Measurements from ENCODE around the gene HPCAL1.
"Not testable (repeated sequence)": the region's sequence is repeated elsewhere in the genome, so short reads cannot be mapped to it uniquely, and the experiment has no call there.

HPCAL1 gene

GRCh38 chr2:10297959-10298531 lies 4.7 kb upstream of the HPCAL1 start:
- Mint-ChIP-seq H3K27ac (peak overlapping the region; percentile 51), H3K9me3 (no peaks in the 10 kb centered on the region), H3K36me3 (ENCODE audit: low read depth) (peaks cover 3% of the 10 kb centered on the region), H3K4me3 (no peak overlapping the region), H3K27me3 (no peaks in the 10 kb centered on the region), H3K4me1 (ENCODE audit: low read depth) (peaks cover 57% of the 10 kb centered on the region)
- intact Hi-C loops (cut with micrococcal nuclease), result no loop called here

GRCh38 chr2:10298777-10299176 lies 3.9 kb upstream of the HPCAL1 start:
- H3K27me3 Mint-ChIP-seq; H3K9me3 Mint-ChIP-seq; H3K4me3 Mint-ChIP-seq; H3K36me3 Mint-ChIP-seq (ENCODE audit: low read depth); intact Hi-C loops (cut with micrococcal nuclease): not testable (repeated sequence)
- H3K4me1 Mint-ChIP-seq (ENCODE audit: low read depth), result peaks cover 60% of the 10 kb centered on the region
- peak overlapping the region; percentile 51 for H3K27ac Mint-ChIP-seq

GRCh38 chr2:10300328-10300920 lies 2.3 kb upstream of the HPCAL1 start:
- H3K36me3 Mint-ChIP-seq (ENCODE audit: low read depth), result peaks cover 17% of the 10 kb centered on the region
- peaks cover 69% of the 10 kb centered on the region for H3K4me1 Mint-ChIP-seq (ENCODE audit: low read depth)
- H3K27me3 Mint-ChIP-seq, result no peaks in the 10 kb centered on the region
- H3K27ac Mint-ChIP-seq, result peak overlapping the region; percentile 92
- intact Hi-C loops (cut with micrococcal nuclease), result loop anchor here (10.0 kb wide), 1 partner anchor 104 kb away; no protein-coding TSS in a partner anchor
- no peaks in the 10 kb centered on the region for H3K9me3 Mint-ChIP-seq
- H3K4me3 Mint-ChIP-seq, result no peak overlapping the region

GRCh38 chr2:10300997-10301940 lies 1.4 kb upstream of the HPCAL1 start:
- peak overlapping the region; percentile 92 for H3K27ac Mint-ChIP-seq
- H3K27me3 Mint-ChIP-seq, result no peaks in the 10 kb centered on the region
- intact Hi-C loops (cut with micrococcal nuclease), result loop anchor here (10.0 kb wide), 1 partner anchor 104 kb away; no protein-coding TSS in a partner anchor
- peaks cover 17% of the 10 kb centered on the region for H3K36me3 Mint-ChIP-seq (ENCODE audit: low read depth)
- H3K9me3 Mint-ChIP-seq, result no peaks in the 10 kb centered on the region
- peaks cover 71% of the 10 kb centered on the region for H3K4me1 Mint-ChIP-seq (ENCODE audit: low read depth)
- peak overlapping the region; percentile 98 for H3K4me3 Mint-ChIP-seq

GRCh38 chr2:10301941-10302478 lies 694 bp upstream of the HPCAL1 start:
- H3K27me3 Mint-ChIP-seq, result no peaks in the 10 kb centered on the region
- peaks cover 17% of the 10 kb centered on the region for H3K36me3 Mint-ChIP-seq (ENCODE audit: low read depth)
- peak overlapping the region; percentile 98 for H3K4me3 Mint-ChIP-seq
- H3K4me1 Mint-ChIP-seq (ENCODE audit: low read depth), result peaks cover 71% of the 10 kb centered on the region
- H3K27ac Mint-ChIP-seq, result peak overlapping the region; percentile 92
- intact Hi-C loops (cut with micrococcal nuclease), result loop anchor here (1.0 to 10.0 kb wide), 2 partner anchors 24 to 103 kb away; no protein-coding TSS in a partner anchor
- H3K9me3 Mint-ChIP-seq, result no peaks in the 10 kb centered on the region

GRCh38 chr2:10303181-10303693 lies 533 bp downstream of the HPCAL1 start:
- no peaks in the 10 kb centered on the region for H3K9me3 Mint-ChIP-seq
- peak overlapping the region; percentile 92 for H3K27ac Mint-ChIP-seq
- peaks cover 71% of the 10 kb centered on the region for H3K4me1 Mint-ChIP-seq (ENCODE audit: low read depth)
- no peaks in the 10 kb centered on the region for H3K27me3 Mint-ChIP-seq
- intact Hi-C loops (cut with micrococcal nuclease), result loop anchor here (10.0 kb wide), 1 partner anchor 102 kb away; no protein-coding TSS in a partner anchor
- H3K36me3 Mint-ChIP-seq (ENCODE audit: low read depth), result peaks cover 17% of the 10 kb centered on the region
- H3K4me3 Mint-ChIP-seq, result peak overlapping the region; percentile 98

GRCh38 chr2:10303694-10304378 lies 1.1 kb downstream of the HPCAL1 start:
- intact Hi-C loops (cut with micrococcal nuclease), result loop anchor here (2.0 to 10.0 kb wide), 2 partner anchors 33 to 101 kb away; no protein-coding TSS in a partner anchor
- Mint-ChIP-seq H3K27ac (peak overlapping the region; percentile 92), H3K9me3 (no peaks in the 10 kb centered on the region), H3K36me3 (ENCODE audit: low read depth) (peaks cover 17% of the 10 kb centered on the region), H3K27me3 (no peaks in the 10 kb centered on the region), H3K4me1 (ENCODE audit: low read depth) (peaks cover 70% of the 10 kb centered on the region), H3K4me3 (peak overlapping the region; percentile 98)

- Mint-ChIP-seq H3K4me3 (peak overlapping the region; percentile 98), H3K36me3 (ENCODE audit: low read depth) (peaks cover 17% of the 10 kb centered on the region), H3K27me3 (no peaks in the 10 kb centered on the region), H3K27ac (peak overlapping the region; percentile 92), H3K9me3 (no peaks in the 10 kb centered on the region), H3K4me1 (ENCODE audit: low read depth) (peaks cover 69% of the 10 kb centered on the region)
- intact Hi-C loops (cut with micrococcal nuclease), result loop anchor here (2.0 to 10.0 kb wide), 2 partner anchors 34 to 100 kb away; no protein-coding TSS in a partner anchor
These were observed 2.0 kb downstream of the HPCAL1 start for GRCh38 chr2:10304458-10305253.

GRCh38 chr2:10305254-10305635 lies 2.5 kb downstream of the HPCAL1 start:
- Mint-ChIP-seq H3K9me3 (no peaks in the 10 kb centered on the region), H3K27ac (peak overlapping the region; percentile 25), H3K4me3 (peak overlapping the region; percentile 98), H3K4me1 (ENCODE audit: low read depth) (peaks cover 75% of the 10 kb centered on the region), H3K27me3 (no peaks in the 10 kb centered on the region), H3K36me3 (ENCODE audit: low read depth) (peaks cover 17% of the 10 kb centered on the region)
- intact Hi-C loops (cut with micrococcal nuclease), result loop anchor here (2.0 to 10.0 kb wide), 2 partner anchors 34 to 100 kb away; no protein-coding TSS in a partner anchor

- intact Hi-C loops (cut with micrococcal nuclease), result loop anchor here (2.0 to 10.0 kb wide), 3 partner anchors 27 to 99 kb away; no protein-coding TSS in a partner anchor
- Mint-ChIP-seq H3K27ac (peak overlapping the region; percentile 25), H3K27me3 (no peaks in the 10 kb centered on the region), H3K36me3 (ENCODE audit: low read depth) (peaks cover 17% of the 10 kb centered on the region), H3K4me3 (peak overlapping the region; percentile 98), H3K9me3 (no peaks in the 10 kb centered on the region), H3K4me1 (ENCODE audit: low read depth) (peaks cover 71% of the 10 kb centered on the region)
These were observed 3.0 kb downstream of the HPCAL1 start for GRCh38 chr2:10305715-10306114.

GRCh38 chr2:10306901-10307463 lies 4.3 kb downstream of the HPCAL1 start:
- intact Hi-C loops (cut with micrococcal nuclease), result loop anchor here (2.0 to 10.0 kb wide), 2 partner anchors 26 to 98 kb away; no protein-coding TSS in a partner anchor
- Mint-ChIP-seq H3K4me3 (peak overlapping the region; percentile 47), H3K9me3 (no peaks in the 10 kb centered on the region), H3K36me3 (ENCODE audit: low read depth) (peaks cover 17% of the 10 kb centered on the region), H3K27me3 (no peaks in the 10 kb centered on the region), H3K4me1 (ENCODE audit: low read depth) (peaks cover 58% of the 10 kb centered on the region), H3K27ac (peak overlapping the region; percentile 20)

Data from dendritic cell treated with granulocyte-macrophage colony-stimulating factor and Interleukin-4, amounts not matched to agents 40 ng/mL and 50 ng/mL, for 4 days (primary cell).